ENCODE results near the gene ATN1.
"Not testable (repeated sequence)": the region's sequence is repeated elsewhere in the genome, so short reads cannot be mapped to it uniquely, and the experiment has no call there.

ATN1 gene

DNA sequence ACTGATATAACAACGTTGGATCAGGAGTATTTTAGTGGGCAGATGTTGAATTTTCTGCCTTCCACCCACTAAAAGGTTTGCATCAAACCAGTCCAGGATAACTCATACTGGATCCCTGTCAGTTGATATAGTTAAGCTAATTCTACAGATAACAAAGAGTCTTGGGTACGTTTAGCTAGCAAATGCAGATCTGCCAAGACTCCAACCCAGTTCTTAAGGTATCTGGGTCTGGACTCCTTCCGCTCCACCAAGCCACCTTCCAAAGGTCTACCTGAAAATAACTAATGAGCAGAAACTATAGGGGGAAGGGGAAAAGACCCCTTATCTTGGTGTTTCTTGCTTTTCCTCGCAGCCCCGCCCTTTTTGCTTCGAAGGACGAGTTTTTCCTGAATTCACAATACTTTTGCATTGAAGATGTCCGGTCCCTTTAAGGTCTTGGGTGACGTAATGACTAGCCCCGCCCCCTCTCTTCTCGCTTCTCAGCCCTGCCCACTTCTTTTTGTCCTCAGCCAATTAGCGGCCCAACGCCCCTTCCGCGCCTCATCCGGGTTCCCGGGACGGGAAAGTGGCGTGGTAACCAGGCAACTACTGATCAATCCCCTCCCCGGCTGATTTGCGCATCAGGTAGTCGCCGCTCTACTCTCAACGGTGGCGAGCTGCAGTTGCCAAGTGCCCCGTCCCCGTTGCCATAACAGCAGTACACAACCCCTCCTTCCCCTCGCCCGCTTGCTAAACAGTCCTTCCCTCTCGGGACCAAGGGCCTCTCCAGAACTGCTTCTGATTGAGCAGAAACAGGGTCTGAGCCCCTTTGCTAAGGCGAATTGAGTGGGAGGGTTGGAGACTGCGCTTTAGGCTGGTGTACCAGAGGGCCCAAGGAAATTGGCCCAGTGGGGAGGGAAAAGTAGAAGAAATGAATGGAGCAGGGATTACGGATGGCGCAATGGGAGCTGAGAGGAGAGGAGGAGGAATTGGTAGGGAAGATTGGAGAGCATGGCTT is 23.2 kb upstream of the ATN1 start, which contains the start of gene LRRC23:
LRRC23 (plus strand) TSS at position 543 of the 997 bp plus-strand sequence. CDS start 812 bp downstream, outside the sequence.
- peak; percentile 98 for DNase-seq

DNA sequence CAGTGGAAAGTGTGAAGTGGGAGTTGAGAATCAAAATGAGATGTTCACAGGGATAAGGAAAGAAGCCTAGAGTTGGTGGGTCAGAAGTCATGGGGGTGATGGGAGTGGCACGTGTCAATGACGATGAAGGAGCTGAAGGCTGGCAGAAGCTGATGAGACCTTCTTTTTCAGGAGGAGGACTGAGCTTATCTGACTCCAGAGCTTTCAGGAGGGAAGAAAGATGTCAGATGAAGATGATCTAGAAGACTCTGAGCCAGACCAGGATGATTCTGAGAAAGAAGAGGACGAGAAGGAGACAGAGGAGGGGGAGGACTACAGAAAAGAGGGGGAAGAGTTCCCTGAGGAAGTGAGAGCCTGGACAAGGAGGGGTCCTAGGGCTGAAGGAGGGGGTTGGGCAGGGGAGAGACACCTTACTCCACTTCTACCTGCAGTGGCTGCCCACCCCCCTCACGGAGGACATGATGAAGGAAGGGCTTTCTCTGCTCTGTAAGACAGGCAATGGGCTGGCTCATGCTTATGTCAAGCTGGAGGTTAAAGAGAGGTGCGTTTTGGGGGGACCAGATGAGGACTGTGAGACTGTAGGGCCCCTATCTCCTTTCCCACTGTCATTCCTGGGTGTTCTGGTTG is 22.2 kb upstream of the ATN1 start:
- DNase-seq: no peak

DNA sequence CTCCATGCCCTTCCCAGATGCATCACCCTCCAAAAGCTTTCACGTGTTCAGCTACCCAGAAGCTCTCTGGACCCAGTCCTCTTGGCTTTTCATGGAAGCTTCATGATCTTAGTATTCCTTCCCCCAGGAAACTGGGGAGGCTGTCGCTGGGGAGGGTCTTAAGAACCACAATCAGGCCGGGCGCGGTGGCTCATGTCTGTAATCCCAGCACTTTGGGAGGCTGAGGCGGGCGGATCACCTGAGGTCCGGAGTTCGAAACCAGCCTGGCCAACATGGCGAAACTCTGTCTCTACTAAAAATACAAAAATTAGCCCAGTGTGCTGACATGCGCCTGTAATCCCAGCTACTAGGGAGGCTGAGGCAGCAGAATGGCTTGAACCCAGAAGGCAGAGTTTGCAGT is 19.6 kb upstream of the ATN1 start:
- not testable (repeated sequence) for DNase-seq

DNA sequence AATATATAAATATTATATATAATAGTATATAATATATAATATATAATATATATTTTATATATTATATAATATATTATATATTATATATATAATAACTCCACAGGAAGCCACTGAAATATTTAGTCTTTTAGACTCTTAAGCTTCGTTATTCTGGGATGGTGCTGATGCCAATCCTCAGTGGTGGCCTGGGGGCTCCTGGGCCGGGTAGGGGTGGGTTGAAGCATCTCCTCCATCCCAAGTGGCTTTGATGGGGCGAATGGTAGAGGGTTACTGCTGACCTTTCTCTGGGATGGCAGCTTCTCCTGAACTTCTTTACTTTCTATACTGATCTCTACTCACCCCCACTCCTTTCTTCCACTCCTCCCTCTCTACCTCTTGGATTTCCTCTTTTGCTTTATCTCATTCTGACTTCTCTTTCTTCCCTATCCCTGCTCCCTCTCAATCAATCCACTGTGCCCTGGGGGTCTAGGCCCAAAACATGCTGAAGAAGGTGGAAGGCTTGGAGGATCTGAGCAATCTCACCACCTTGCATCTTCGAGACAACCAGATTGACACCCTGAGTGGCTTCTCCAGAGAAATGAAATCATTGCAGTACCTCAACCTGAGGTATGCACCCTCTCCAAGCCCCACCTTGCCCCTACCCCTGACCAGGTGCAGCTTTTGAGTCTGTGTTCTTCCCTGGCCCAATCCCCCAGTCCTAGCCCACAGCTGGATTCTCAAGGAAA is 18.2 kb upstream of the ATN1 start:
- DNase-seq: no peak

DNA sequence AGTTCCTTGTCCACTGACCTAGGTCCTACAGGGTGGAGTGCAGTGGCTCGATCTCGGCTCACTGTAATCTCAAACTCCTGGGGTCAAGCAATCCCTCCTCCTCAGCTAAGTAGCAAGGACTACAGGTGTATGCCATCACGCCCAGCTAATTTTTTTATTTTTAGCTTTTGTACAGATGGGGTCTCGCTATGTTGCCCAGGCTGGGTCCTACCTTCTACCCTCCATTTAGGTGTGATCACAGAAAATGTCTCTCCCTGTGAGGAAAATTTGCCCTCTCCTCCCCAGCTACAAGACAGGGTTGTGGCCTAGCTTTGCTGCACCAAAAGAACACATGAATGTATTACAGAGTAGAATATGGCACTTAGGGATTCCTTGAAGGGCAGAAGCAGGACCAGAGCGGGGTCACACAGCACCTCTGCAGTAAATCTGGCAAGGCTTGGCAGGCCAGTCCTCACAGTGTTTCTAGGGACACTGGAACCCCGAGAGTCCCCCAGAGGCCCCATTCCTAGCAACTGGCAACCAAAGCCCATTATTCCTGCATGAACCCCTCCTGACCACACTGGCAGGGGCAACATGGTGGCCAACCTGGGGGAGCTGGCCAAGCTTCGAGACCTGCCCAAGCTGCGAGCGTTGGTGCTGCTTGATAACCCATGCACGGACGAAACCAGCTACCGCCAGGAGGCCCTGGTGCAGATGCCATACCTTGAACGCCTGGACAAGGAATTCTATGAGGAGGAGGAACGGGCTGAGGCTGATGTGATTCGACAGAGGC is 15.4 kb upstream of the ATN1 start:
- DNase-seq: no peak

DNA sequence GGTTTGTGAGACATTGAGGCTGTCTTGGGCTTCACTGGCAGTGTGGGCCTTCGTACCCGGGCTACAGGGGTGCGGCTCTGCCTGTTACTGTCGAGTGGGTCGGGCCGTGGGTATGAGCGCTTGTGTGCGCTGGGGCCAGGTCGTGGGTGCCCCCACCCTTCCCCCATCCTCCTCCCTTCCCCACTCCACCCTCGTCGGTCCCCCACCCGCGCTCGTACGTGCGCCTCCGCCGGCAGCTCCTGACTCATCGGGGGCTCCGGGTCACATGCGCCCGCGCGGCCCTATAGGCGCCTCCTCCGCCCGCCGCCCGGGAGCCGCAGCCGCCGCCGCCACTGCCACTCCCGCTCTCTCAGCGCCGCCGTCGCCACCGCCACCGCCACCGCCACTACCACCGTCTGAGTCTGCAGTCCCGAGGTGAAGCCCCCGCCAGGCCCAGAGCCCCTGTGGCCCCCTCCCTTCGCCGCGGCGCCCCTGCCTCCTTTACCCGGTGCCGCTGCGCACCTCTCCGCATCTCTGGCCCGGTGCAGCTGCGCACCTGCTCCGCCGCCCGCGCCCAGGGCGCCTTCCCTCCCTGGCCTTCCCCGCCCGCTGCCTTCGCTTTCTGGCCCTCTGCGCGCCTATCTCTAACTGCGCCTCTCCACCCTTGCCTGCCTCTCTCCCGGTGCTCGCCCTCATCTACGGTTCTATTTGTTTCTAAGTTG is 13.4 kb upstream of the ATN1 start, which contains the start of gene ENO2:
ENO2 (plus strand) TSS at position 335 of the 701 bp plus-strand sequence. CDS start 1,253 bp downstream, outside the sequence.
- DNase-seq: peak; percentile 87

DNA sequence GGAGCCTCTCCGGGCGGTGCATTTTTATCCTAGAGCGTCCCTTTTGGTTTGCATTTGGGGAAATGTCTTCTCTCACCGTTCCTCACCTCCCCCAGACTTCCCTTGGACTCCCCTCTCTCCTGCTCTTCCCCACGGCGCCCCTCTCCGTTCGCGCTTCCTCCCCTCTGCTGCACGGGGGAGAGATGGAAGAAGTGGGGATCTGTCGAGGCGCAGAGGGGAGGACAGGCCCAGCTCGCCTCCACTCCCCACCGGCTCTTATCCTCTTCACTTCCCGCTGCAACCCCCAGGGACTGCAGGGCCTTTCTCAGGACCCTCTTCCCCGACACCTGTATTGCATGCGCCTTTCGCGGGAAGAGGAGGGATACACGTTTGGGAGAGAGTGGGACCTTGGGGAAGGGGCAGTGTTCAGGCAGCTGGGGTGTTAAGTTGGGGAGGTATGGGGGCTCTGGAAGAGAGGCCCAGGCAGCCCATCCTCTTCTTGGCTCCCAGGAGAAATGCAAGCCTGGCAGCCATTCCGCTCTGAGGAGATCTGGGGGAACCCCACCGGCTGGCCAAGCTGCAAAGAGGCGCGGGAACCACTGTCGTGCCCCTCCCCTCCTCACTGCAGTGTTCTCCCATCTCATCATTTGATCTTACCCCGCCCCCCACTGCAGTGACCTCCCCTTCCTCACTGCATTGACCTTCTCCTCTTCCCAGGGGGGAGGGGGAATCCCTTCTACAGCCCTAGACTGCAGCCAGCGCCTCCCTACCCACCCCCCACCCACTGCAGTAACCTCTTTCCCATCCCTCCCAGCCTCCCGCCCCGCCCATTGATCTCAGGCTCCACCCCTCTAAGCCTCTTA is 12.6 kb upstream of the ATN1 start:
- DNase-seq: no peak

DNA sequence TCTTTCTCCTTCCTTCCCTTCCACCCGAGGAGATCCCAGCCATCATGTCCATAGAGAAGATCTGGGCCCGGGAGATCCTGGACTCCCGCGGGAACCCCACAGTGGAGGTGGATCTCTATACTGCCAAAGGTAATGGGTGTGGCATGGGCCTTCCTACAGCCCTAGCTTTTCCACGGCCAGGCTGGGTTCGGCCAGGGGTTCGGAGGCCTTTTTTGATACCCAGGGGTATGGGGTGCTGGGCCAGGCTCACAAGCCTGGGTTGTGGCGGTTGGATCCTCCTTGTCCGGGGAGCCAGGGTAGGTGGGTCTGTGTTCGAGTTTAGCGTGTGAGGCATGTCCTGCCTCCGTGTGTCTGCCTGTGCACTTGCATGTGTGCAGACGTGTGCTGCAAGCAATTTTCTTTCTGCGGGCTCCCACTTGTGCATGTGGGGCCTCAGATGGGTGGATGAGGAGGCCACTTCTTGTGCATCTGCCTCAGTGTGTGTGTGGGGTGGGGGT is 11.9 kb upstream of the ATN1 start:
- no peak for DNase-seq

DNA sequence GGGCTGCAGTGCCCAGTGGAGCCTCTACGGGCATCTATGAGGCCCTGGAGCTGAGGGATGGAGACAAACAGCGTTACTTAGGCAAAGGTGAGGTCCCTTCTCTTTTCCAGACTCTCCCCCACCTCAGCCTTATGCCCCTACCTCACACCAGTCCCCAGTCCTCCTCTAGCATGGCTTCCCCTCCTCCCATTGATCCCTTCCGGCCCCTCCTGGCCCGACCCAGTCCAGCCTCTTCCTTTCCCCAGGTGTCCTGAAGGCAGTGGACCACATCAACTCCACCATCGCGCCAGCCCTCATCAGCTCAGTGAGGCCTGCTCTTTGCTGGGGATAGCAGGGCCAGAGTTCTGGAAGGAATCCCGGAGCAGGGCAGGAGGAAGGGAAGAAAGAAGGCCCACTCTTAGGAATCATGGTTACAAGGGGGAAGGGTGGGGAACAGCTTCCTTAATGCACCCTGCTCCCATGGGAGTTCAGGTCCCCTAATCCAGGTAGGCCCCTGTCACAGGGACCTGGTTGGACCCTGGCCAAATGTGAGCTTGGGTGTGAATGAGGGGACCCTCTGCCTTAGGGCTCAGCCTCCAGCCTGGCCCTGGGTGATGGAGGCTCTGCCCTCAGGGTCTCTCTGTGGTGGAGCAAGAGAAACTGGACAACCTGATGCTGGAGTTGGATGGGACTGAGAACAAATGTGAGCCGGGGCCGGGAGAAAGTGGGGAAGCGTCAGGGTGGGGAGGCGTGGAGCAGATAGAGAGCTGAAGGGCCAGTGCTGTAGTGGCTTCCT is 11.1 kb upstream of the ATN1 start:
- DNase-seq: no peak

DNA sequence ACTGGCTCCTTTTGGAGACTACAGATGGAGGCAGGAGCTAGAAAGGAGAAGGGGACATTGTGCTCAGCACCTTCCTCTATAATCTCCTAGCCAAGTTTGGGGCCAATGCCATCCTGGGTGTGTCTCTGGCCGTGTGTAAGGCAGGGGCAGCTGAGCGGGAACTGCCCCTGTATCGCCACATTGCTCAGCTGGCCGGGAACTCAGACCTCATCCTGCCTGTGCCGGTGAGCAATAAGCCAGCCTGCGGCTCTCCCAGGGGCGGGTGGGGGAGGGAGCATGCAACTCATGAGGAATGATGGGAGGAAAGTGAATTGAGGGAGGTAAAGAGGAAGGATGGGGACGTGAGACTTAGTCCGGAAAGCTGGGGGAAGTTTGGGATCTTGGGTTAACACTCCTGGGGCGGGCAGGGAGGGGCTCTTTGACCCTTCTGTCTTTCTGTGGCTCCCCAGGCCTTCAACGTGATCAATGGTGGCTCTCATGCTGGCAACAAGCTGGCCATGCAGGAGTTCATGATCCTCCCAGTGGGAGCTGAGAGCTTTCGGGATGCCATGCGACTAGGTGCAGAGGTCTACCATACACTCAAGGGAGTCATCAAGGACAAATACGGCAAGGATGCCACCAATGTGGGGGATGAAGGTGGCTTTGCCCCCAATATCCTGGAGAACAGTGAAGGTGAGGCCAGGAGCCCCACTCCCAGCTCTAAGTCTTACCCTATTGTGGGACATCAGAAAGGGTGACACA is 10.1 kb upstream of the ATN1 start:
- no peak for DNase-seq

DNA sequence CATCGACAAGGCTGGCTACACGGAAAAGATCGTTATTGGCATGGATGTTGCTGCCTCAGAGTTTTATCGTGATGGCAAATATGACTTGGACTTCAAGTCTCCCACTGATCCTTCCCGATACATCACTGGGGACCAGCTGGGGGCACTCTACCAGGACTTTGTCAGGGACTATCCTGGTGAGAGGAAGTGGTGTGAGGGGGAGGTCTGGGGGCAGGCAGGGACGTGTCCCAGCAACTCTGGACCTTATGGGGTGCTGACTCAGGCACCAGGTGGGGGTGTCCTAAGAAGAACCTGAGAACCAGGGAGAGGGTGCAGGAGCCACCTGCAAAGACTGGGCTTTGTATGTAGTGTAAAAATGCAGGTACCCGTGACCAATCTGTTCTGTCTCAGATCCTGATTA is 8.2 kb upstream of the ATN1 start:
- DNase-seq: no peak

DNA sequence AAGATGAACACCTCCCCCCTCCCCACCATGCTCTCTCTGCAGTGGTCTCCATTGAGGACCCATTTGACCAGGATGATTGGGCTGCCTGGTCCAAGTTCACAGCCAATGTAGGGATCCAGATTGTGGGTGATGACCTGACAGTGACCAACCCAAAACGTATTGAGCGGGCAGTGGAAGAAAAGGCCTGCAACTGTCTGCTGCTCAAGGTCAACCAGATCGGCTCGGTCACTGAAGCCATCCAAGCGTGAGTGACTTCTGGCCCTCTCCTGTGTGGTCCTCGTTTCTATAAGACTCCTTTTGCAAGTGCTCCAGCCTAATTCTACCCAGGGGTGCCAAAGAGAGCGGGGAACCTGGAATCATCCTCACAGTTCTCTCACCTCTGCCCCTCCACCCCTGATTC is 6.2 kb upstream of the ATN1 start:
- no peak for DNase-seq

DNA sequence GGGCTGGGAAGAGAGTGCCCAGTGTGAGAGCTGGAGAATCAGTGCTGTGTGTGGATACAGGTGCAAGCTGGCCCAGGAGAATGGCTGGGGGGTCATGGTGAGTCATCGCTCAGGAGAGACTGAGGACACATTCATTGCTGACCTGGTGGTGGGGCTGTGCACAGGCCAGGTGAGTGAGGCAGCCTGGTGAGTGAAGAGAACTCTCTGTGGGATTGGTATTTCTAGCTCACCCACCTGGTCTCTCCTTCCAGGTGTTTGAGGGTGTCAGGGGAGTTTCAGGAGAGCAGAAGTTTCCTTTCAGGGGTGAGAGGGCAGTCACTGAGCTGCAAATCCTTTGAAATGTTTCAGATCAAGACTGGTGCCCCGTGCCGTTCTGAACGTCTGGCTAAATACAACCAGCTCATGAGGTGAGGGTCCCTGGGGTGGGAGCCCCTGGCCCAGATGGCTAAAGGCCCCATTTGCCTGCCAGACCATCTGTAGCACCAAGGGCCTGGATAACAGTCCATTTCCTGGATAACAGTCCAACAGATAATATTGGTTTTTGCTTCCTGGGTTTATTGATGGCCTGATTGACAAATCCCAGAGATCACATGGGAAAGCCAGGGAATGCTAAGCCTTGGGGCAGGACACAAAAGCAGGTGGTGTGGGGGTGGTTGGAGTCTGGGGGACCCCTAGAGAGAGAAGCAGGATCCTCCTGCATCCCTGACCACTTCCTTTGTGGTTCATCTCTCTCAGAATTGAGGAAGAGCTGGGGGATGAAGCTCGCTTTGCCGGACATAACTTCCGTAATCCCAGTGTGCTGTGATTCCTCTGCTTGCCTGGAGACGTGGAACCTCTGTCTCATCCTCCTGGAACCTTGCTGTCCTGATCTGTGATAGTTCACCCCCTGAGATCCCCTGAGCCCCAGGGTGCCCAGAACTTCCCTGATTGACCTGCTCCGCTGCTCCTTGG is 5.5 kb upstream of the ATN1 start:
- no peak for DNase-seq

DNA sequence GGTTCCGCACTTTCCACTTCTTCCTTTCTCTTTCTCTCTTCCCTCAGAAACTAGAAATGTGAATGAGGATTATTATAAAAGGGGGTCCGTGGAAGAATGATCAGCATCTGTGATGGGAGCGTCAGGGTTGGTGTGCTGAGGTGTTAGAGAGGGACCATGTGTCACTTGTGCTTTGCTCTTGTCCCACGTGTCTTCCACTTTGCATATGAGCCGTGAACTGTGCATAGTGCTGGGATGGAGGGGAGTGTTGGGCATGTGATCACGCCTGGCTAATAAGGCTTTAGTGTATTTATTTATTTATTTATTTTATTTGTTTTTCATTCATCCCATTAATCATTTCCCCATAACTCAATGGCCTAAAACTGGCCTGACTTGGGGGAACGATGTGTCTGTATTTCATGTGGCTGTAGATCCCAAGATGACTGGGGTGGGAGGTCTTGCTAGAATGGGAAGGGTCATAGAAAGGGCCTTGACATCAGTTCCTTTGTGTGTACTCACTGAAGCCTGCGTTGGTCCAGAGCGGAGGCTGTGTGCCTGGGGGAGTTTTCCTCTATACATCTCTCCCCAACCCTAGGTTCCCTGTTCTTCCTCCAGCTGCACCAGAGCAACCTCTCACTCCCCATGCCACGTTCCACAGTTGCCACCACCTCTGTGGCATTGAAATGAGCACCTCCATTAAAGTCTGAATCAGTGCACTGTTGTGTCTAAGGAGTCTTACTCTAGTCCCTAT is 4.6 kb upstream of the ATN1 start:
- DNase-seq: no peak

DNA sequence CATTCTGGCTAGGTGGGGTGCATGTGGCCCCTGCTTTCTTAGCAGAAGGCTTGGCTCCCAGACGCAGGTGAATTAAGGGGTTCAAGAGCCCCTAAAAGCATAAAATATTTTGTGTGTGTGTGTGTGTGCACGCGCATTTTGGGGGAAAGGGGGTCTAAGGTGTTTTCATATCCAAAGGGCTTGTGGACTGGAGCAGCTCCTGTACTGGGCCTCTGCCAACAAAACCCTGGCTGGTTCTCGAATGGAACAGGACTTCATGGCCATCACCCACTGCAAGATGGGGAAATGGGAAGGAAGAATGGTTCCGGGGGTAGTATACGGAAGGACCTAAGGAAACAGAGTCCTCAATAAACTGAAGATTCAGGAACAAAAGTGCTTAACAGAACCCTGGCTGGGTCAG is 3.9 kb upstream of the ATN1 start:
- no peak for DNase-seq

DNA sequence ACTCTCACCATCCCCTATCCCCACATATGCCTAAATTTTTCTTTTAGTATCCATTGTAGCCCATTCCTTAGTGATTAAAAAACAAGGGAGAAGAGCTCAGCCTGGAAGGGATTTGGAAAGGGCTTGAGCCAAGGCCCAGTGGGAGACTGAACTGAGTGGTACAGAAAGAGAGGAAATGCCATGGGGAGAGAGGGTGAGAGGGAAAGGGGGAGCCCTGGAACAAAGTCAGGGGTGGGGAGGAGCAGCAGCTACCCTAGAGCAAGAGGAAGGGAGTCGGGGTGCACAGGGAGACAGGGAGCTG is 2.6 kb upstream of the ATN1 start:
- DNase-seq: no peak

DNA sequence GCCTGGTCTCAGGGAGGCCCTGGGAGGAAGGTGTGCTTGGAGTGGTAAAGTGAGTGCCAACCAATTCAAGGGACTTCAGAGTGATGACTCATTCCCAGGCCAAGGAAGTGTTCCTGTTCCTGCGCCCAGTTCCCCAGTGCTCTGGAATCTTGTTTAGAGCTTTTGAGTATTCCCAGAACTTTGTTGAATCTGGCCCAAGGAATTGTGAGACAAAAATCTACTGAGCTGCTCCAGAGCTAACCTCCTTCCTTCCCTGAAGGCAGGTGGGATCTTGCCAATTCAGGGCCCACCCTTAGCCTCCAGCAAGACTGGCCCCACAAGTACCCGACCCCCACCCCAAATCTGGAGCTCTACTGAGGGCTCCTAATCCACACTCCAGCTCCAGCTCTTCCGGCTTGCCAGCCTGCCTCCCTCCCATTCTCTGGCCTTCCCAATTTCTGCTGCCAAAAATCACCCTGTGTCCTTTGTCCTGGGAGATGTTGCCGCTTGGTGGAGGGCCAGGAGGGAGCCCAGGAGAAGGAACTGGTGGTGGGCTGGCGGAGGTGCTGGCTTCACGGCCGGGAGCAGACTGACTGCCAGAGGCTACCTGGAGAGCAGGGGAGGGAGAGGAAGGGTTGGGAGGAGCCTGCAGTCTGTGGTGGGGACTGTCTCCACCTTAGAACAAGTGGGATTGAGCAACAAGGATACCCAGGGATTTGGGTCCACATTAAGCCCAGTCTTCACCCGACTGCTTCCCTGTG is 2.0 kb upstream of the ATN1 start:
- DNase-seq: no peak
